ENCODE data around the gene GIMAP7. TPM values are rescaled to one million over a fixed set of nuclear protein-coding genes. Genes with fewer than 3 reads are reported as not detected.

The GIMAP7 gene
- total RNA-seq, 1 donor from 2014 or later, result not detected

DNA sequence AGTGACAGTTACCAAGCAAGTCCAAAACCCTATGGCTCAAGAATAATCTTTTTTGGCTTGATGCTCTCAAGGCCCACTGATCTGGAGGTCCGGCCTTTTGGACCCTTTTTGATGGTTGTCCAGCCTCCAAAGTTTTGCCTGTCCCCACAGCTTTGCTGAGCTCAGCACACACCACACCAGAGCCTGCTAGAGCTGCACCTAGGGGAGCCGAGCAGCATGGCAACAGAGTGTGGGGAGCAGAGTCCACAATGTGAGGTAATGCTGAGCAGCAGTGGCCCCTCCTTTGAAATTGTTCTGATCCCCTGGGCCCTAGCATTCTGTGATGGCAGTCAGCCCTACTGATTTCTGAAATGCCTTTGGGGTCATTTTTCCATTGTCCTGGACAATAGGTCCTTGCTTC lies 9.3 kb downstream of the GIMAP7 start:
- peaks cover 2% of the 10 kb centered on the region for H3K9me3 Mint-ChIP-seq
- Histone ChIP-seq H3K27ac (no peak overlapping the region), H3K9me3 (ENCODE audit: low read depth) (no peaks in the 10 kb centered on the region), H4K20me1 (ENCODE audit: low read depth) (no peaks in the 10 kb centered on the region), H3K27me3 (no peaks in the 10 kb centered on the region), H3K36me3 (no peaks in the 10 kb centered on the region), H3K4me1 (no peaks in the 10 kb centered on the region), H3K79me2 (ENCODE audit: low read depth) (no peaks in the 10 kb centered on the region), H3F3A (ENCODE audit: low read depth) (no peaks in the 10 kb centered on the region), H2AFZ (replicated peaks) (no peak overlapping the region), H3K4me3 (no peak overlapping the region), H3K4me2 (no peak overlapping the region), H3K9ac (no peak overlapping the region)
- TF ChIP-seq EZH2phosphoT487 (IDR thresholded peaks at IDR 0.05) (no peak), EZH2 (IDR thresholded peaks at IDR 0.05) (no peak)
- TF ChIP-seq, protein P1, sequence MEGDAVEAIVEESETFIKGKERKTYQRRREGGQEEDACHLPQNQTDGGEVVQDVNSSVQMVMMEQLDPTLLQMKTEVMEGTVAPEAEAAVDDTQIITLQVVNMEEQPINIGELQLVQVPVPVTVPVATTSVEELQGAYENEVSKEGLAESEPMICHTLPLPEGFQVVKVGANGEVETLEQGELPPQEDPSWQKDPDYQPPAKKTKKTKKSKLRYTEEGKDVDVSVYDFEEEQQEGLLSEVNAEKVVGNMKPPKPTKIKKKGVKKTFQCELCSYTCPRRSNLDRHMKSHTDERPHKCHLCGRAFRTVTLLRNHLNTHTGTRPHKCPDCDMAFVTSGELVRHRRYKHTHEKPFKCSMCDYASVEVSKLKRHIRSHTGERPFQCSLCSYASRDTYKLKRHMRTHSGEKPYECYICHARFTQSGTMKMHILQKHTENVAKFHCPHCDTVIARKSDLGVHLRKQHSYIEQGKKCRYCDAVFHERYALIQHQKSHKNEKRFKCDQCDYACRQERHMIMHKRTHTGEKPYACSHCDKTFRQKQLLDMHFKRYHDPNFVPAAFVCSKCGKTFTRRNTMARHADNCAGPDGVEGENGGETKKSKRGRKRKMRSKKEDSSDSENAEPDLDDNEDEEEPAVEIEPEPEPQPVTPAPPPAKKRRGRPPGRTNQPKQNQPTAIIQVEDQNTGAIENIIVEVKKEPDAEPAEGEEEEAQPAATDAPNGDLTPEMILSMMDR (IDR thresholded peaks at IDR 0.05), result no peak
- no peak for DNase-seq (ENCODE audit: low spot score)
- H3K27me3 Mint-ChIP-seq (ENCODE audit: insufficient read depth, low read depth), result no peaks in the 10 kb centered on the region
- H3K27ac Mint-ChIP-seq, result no peak overlapping the region
- H3K4me1 Mint-ChIP-seq, result no peaks in the 10 kb centered on the region
- no peaks in the 10 kb centered on the region for H3K36me3 Mint-ChIP-seq
- H3K4me3 Mint-ChIP-seq, result no peak overlapping the region

- H3K79me2 ChIP-seq (ENCODE audit: low read depth), result no peaks in the 10 kb centered on the region
- H3K4me1 Mint-ChIP-seq, result no peaks in the 10 kb centered on the region
- no peak overlapping the region for H2AFZ ChIP-seq (replicated peaks)
- H3K27ac Mint-ChIP-seq, result no peak overlapping the region
- peaks cover 12% of the 10 kb centered on the region for H3K9me3 Mint-ChIP-seq
- no peak overlapping the region for H3K9ac ChIP-seq
- no peak overlapping the region for H3K4me2 ChIP-seq
- H3K27ac ChIP-seq, result no peak overlapping the region
- H3K4me3 Mint-ChIP-seq, result no peak overlapping the region
- no peaks in the 10 kb centered on the region for H3K27me3 ChIP-seq
- H3K36me3 ChIP-seq, result no peaks in the 10 kb centered on the region
- TF ChIP-seq, protein P1 (IDR thresholded peaks at IDR 0.05), result no peak
- no peak for TF ChIP-seq EZH2 (IDR thresholded peaks at IDR 0.05)
- TF ChIP-seq EZH2phosphoT487 (IDR thresholded peaks at IDR 0.05), result no peak
- H3K9me3 ChIP-seq (ENCODE audit: low read depth), result peaks cover 3% of the 10 kb centered on the region
- no peaks in the 10 kb centered on the region for H3K36me3 Mint-ChIP-seq
- H3K4me1 ChIP-seq, result no peaks in the 10 kb centered on the region
- no peak for DNase-seq (ENCODE audit: low spot score)
- H4K20me1 ChIP-seq (ENCODE audit: low read depth), result no peaks in the 10 kb centered on the region
- H3F3A ChIP-seq (ENCODE audit: low read depth), result no peaks in the 10 kb centered on the region
- H3K27me3 Mint-ChIP-seq (ENCODE audit: insufficient read depth, low read depth), result peaks cover 4% of the 10 kb centered on the region
- no peak overlapping the region for H3K4me3 ChIP-seq
These were observed 17.0 kb downstream of the GIMAP7 start for GRCh38 chr7:150531704-150532103.

DNA sequence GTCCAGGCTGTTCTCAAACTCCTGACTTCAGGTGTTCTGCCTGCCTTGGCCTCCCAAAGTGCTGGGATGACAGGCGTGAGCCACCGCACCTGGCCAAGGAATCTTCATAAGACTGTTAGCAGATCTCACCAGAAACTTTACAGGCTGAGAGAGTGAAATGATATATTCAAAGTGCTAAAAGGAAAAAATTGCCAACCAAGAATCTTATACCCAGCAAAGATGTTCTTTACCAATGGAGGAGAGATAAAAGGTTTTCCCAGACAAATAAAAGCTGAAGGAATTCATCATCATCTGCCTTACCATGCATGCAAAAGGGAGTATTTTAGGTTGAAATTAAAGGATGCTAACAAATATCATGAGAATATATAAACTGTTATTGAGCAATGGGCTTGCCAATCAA lies 23.6 kb downstream of the GIMAP7 start:
- Histone ChIP-seq H3K4me3 (no peak overlapping the region), H3K9ac (no peak overlapping the region), H3K9me3 (ENCODE audit: low read depth) (no peaks in the 10 kb centered on the region), H3K4me1 (no peaks in the 10 kb centered on the region), H3K36me3 (no peaks in the 10 kb centered on the region), H4K20me1 (ENCODE audit: low read depth) (no peaks in the 10 kb centered on the region), H3F3A (ENCODE audit: low read depth) (no peaks in the 10 kb centered on the region), H3K4me2 (no peak overlapping the region), H3K79me2 (ENCODE audit: low read depth) (no peaks in the 10 kb centered on the region), H2AFZ (replicated peaks) (no peak overlapping the region), H3K27me3 (no peaks in the 10 kb centered on the region), H3K27ac (no peak overlapping the region)
- Mint-ChIP-seq H3K4me3 (no peak overlapping the region), H3K36me3 (no peaks in the 10 kb centered on the region), H3K4me1 (no peaks in the 10 kb centered on the region), H3K27ac (no peak overlapping the region), H3K9me3 (peaks cover 16% of the 10 kb centered on the region), H3K27me3 (ENCODE audit: insufficient read depth, low read depth) (peaks cover 2% of the 10 kb centered on the region)
- no peak for DNase-seq (ENCODE audit: low spot score)
- TF ChIP-seq EZH2 (IDR thresholded peaks at IDR 0.05) (no peak), EZH2phosphoT487 (IDR thresholded peaks at IDR 0.05) (no peak)
- TF ChIP-seq, protein P1 (IDR thresholded peaks at IDR 0.05), result no peak

Measured in neural progenitor cell (in vitro differentiated cells).